Mesothelial cell of epicardium (in vitro differentiated cells): Measurements from ENCODE around the gene MTF2. TPM values are rescaled to one million over a fixed set of nuclear protein-coding genes. Genes with fewer than 3 reads are reported as not detected.

Source experiments
- DNase-seq, 2 experiments: peaks; one replicate each; pipeline ENCODE4 v3.0.0; 2021; ENCODE audit warnings: low spot score in 2 of 2; ENCODE audit not compliant: unreplicated experiment in 2 of 2
- H3K27ac Mint-ChIP-seq: 2 replicates; pipeline ENCODE4 v1.8.0; 2021; ENCODE audit warnings: mixed read lengths
- H3K27me3 Mint-ChIP-seq: 2 replicates; pipeline ENCODE4 v1.8.0; 2021; ENCODE audit warnings: low read depth, mixed read lengths
- H3K36me3 Mint-ChIP-seq: 2 replicates; pipeline ENCODE4 v1.8.0; 2021; ENCODE audit warnings: mixed read lengths
- H3K4me1 Mint-ChIP-seq: 2 replicates; pipeline ENCODE4 v1.8.0; 2021; ENCODE audit warnings: mixed read lengths
- H3K4me3 Mint-ChIP-seq: 2 replicates; pipeline ENCODE4 v1.8.0; 2021; ENCODE audit warnings: mild to moderate bottlenecking, moderate library complexity, mixed read lengths
- H3K9me3 Mint-ChIP-seq: 2 replicates; pipeline ENCODE4 v1.8.0; 2021; ENCODE audit warnings: mixed read lengths
- CTCF ChIP-seq: fragments of 200-600 bp; sonication (generic); IDR thresholded peaks from one replicate; pipeline ENCODE4 v1.5.0; 2021; ENCODE audit warnings: antibody characterized with exemption; ENCODE audit not compliant: unreplicated experiment
- total RNA-seq: library from RNA; stranded (reverse); gene quantifications from 3 replicates; pipeline ENCODE4 v1.2.1, GENCODE V29; 2021

The MTF2 gene
- total RNA-seq, 1 donor from 2014 or later = 76.2 TPM

GRCh38 chr1:93140106-93140505 is 61.0 kb downstream of the MTF2 start:
- Mint-ChIP-seq H3K9me3 (no peaks in the 10 kb centered on the region), H3K27me3 (no peaks in the 10 kb centered on the region), H3K4me1 (peaks cover 4% of the 10 kb centered on the region), H3K36me3 (peaks cover 23% of the 10 kb centered on the region), H3K4me3 (no peak overlapping the region), H3K27ac (peak overlapping the region; percentile 21)
- TF ChIP-seq CTCF = no peak
- DNase-seq = no peak

- H3K36me3 Mint-ChIP-seq = peaks cover 11% of the 10 kb centered on the region
- no peak overlapping the region for H3K4me3 Mint-ChIP-seq
- DNase-seq = no peak
- H3K27ac Mint-ChIP-seq = peak overlapping the region; percentile 64
- TF ChIP-seq CTCF = no peak
- H3K4me1 Mint-ChIP-seq = peaks cover 4% of the 10 kb centered on the region
- H3K27me3 Mint-ChIP-seq = no peaks in the 10 kb centered on the region
- no peaks in the 10 kb centered on the region for H3K9me3 Mint-ChIP-seq
Measured at GRCh38 chr1:93142161-93142560, 63.1 kb downstream of the MTF2 start.

GRCh38 chr1:93143136-93143535 is 64.1 kb downstream of the MTF2 start:
- Mint-ChIP-seq H3K4me3 (no peak overlapping the region), H3K4me1 (peaks cover 4% of the 10 kb centered on the region), H3K27ac (peak overlapping the region; percentile 57), H3K9me3 (no peaks in the 10 kb centered on the region), H3K27me3 (no peaks in the 10 kb centered on the region), H3K36me3 (peaks cover 12% of the 10 kb centered on the region)
- no peak for TF ChIP-seq CTCF
- no peak for DNase-seq

- no peak for DNase-seq
- TF ChIP-seq CTCF = no peak
- no peak overlapping the region for H3K27ac Mint-ChIP-seq
- peaks cover 12% of the 10 kb centered on the region for H3K36me3 Mint-ChIP-seq
- no peaks in the 10 kb centered on the region for H3K9me3 Mint-ChIP-seq
- no peak overlapping the region for H3K4me3 Mint-ChIP-seq
- peaks cover 4% of the 10 kb centered on the region for H3K4me1 Mint-ChIP-seq
- no peaks in the 10 kb centered on the region for H3K27me3 Mint-ChIP-seq
Measured at GRCh38 chr1:93143769-93144168, 64.7 kb downstream of the MTF2 start.

GRCh38 chr1:93148001-93148400 is 68.9 kb downstream of the MTF2 start:
- no peaks in the 10 kb centered on the region for H3K27me3 Mint-ChIP-seq
- DNase-seq = no peak
- H3K36me3 Mint-ChIP-seq = peaks cover 20% of the 10 kb centered on the region
- no peaks in the 10 kb centered on the region for H3K4me1 Mint-ChIP-seq
- no peak for TF ChIP-seq CTCF
- H3K4me3 Mint-ChIP-seq = no peak overlapping the region
- H3K9me3 Mint-ChIP-seq = no peaks in the 10 kb centered on the region
- no peak overlapping the region for H3K27ac Mint-ChIP-seq

GRCh38 chr1:93150729-93151128 is 71.6 kb downstream of the MTF2 start:
- no peak for DNase-seq
- Mint-ChIP-seq H3K4me3 (no peak overlapping the region), H3K36me3 (peaks cover 19% of the 10 kb centered on the region), H3K9me3 (no peaks in the 10 kb centered on the region), H3K4me1 (no peaks in the 10 kb centered on the region), H3K27me3 (no peaks in the 10 kb centered on the region), H3K27ac (no peak overlapping the region)
- TF ChIP-seq CTCF = no peak
